SW 1271 (cell line): ENCODE measurements around the gene SPINT1.
A peak's percentile ranks its signal among the peaks of the same experiment; 100 is the strongest.

Experiments
- DNase-seq, 2 experiments: peaks; one replicate each; lab custom pipeline; 2025; lab: John Stamatoyannopoulos, UW

Gene SPINT1

GRCh38 chr15:40843885-40844695 lies at the start of gene SPINT1:
SPINT1 (plus strand) TSS chr15:40844048; CDS start chr15:40844555, 507 bp downstream.
- DNase-seq, result no peak

GRCh38 chr15:40796041-40796440 lies 47.8 kb upstream of the SPINT1 start:
- no peak for DNase-seq

GRCh38 chr15:40796512-40796911 lies 47.3 kb upstream of the SPINT1 start:
- no peak for DNase-seq

DNA sequence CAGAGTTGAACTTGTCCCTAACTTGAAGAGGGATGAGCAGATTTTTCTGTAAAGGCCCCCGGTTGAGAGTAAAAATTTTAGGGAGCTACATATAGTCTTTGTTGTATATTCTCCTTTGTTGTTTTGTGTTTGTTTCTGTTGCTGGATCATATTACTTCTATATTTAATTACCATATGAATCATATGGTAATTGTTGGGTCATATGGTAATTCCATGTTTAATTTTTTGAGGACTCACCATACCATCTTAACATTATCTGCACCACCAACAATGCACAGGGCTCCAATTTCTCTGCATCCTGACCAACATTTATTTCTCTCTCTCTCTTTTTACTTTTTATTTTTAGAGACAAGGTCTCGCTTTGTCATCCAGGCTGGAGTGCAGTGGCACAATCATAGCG lies 44.3 kb upstream of the SPINT1 start:
- no peak for DNase-seq

DNA sequence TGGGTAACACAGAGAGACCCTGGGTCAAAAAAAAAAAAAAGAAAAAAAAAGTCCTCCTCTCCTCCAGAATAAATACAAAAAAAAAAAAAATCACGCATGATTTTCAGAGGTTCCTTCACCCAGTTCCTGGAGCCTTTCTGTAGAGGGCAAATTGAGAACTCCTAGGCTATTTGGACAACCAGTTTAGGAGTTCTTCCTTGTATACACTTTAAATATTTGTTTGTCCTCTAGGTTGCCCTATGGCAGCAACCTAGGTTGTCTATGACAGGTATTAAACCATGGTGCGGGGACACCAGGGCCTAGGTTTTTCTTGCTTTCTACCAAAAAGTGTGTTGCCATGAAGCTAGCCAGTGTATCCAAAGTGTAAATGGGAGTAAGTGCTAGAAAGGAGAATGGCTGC lies 40.8 kb upstream of the SPINT1 start:
- DNase-seq, result no peak

- no peak for DNase-seq
Observed at GRCh38 chr15:40803688-40804087, 40.2 kb upstream of the SPINT1 start.

DNA sequence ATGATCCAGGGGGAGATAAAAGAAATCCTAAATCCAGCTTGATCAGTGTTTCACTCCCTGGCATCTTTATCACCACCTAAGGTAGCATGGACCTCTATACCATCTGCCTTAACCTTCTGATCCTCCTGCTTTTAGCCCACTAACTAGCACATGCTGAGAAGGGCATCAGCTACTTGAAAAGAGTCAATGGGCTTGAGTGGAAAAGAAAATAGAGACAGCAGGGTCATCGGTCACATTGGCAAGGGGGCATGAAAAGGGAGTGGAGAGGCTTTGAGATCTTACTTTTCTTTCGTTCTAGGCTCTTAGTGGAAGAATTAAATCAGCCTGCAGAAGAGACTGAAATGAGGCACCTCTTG lies 37.2 kb upstream of the SPINT1 start:
- no peak for DNase-seq

DNA sequence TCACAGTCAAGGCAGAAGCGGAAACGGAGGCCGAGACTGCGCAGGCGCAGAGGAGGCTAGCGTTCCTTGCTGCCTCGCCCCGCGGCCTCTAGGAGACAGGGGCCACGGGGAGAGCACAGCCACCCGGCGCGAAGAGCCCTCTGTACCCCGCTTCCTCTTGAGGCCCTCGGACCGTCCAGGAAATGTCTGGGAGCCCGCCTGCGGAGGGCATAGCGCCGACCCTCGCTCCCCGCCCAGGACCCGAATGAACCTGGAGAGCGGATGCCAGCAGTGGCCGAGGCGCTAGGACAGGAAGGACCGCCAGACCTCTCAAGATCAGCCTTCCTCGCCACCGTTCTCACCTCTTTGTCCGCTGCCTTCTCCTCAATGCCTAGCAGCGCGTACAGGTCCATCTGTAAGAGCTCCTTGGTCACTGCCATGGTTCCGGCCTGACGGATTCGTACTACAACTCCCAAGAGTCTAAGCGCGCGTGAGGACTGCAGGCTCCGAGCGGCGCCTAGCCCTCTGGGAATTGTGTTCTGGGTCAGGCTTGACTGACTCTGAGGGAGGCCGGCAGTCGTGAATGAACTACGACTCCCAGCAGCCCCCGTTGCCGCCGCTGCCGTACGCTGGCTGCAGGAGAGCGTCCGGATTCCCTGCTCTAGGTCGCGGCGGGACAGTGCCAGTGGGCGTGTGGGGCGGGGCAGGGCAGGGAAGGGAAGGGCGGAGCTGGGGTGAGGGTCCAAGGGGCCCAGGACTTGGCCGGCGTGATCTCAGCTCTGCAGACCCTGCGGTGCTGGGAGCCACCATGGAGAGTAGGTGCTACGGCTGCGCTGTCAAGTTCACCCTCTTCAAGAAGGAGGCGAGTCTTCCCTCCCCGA lies 36.6 kb upstream of the SPINT1 start, which contains the start of the genes DNAJC17 and ZFYVE19:
TSS of gene DNAJC17 (minus strand) at position 446 of the 860 bp plus-strand sequence. CDS start at position 419, 27 bp downstream.
TSS of gene ZFYVE19 (plus strand) at position 62 of the 860 bp plus-strand sequence. CDS start at position 563, 501 bp downstream.
- peak; percentile 86 to 91 for DNase-seq

DNA sequence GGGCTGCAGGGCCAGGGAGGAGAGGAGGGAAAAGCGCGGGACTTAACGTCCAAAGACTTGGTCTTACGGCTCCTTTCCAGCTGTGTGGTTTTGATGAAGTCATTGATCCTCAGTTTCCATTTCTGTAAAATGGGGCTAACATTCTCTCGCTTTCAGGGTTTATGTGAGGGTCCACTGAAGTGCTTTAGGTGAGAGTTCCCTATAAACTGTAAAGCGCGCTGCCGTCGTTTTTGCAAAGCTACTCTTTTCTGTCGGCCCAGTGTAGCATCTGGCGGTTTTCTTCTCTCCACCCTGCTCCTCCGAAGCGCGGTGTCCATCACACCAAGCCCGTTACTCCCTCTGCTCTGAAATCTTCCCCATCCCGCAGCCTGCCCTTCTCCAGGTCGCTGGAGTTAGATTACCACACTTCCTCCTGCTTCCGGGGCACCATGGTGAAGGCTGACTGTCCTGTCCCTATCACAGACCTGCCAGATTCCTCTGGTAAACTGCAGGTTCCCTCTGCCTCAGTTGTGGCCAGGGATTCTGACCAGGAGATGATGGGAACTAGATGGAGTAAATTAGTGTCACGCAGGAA lies 35.9 kb upstream of the SPINT1 start:
- DNase-seq, result no peak

DNA sequence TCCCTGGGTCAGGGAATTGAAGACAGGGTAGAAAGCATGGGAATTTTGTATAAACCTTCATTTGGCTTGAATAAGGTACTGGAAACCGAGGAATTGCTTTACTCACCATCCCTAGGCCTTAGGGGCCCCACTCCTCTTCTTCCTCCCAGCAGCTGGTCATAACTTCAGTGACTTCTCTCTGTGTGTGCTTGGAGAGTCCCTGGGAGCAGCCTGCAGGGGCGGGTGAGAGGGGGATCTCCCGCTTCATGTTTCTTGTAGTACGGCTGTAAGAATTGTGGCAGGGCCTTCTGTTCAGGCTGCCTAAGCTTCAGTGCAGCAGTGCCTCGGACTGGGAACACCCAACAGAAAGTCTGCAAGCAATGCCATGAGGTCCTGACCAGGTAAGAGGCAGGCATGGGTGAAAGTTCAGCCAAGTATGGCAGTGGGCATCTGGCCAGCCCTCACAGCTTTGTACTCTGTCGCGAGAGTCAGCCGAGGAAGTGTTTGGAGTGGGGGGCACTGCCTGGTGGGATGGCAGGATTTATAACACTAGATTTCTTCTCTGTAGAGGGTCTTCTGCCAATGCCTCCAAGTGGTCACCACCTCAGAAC lies 34.9 kb upstream of the SPINT1 start:
- DNase-seq, result no peak

DNA sequence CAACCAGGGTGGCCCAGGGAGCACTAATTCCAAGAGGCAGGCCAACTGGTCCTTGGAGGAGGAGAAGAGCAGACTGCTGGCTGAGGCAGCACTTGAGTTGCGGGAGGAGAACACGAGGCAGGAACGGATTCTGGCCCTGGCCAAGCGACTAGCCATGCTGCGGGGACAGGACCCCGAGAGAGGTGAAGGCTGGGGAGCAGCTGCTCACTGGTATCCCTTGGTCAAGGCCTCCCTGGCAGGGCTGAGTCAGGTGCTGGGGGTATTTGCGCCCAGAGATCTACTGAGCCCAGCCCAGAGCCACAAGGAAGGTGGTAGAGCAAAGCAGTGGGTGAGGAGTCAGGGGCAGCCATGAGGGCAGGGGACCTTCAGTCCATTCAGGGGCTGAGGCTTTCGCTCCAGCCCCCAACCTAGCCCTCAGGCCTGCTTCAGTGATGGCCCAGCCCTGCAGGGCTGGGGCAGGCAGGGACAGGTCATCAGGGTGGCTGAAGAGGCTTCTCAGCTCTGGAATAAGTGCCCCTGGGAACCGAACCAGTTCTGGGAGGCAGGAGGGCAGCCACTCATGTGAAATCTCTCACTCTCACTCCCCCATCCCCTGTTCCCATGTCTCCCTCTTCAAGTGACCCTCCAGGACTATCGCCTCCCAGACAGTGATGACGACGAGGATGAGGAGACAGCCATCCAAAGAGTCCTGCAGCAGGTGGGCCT lies 31.0 kb upstream of the SPINT1 start:
- no peak for DNase-seq

GRCh38 chr15:40815042-40815698 lies 28.7 kb upstream of the SPINT1 start:
- DNase-seq, result no peak

DNA sequence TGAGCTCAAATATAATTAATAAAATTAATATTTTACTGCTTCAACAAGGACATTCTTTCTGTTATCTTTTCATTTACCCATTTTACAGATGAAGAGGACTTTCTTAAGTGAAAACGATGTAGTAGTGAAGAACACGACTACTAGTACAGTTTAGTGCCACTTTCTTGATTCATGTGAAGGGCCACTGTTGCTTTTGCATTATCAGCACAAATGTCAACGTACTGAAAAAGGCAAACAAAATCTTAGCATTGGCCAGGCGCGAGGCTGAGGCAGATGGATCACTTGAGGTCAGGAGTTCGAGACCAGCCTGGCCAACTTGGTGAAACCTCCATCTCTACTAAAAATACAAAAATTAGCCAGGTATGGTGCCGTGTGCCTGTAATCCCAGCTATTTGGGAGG lies 24.8 kb upstream of the SPINT1 start:
- no peak for DNase-seq

DNA sequence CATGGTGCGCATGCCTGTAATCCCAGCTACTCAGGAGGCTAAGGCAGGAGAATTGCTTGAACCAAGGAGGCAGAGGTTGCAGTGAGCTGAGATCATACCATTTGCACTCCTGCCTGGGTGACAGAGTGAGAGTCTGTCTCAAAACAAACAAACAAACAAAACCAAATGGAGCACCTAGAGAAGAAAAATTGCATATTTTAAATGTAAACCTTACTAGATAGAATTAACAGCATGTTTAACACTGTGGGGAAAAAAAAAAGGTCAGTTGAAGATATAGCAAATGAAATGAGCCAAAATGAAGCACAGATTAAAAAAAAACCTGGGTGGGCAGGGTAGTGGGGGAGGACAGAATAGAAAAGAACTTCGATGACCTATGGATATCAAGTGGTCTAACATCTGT lies 22.7 kb upstream of the SPINT1 start:
- no peak for DNase-seq

DNA sequence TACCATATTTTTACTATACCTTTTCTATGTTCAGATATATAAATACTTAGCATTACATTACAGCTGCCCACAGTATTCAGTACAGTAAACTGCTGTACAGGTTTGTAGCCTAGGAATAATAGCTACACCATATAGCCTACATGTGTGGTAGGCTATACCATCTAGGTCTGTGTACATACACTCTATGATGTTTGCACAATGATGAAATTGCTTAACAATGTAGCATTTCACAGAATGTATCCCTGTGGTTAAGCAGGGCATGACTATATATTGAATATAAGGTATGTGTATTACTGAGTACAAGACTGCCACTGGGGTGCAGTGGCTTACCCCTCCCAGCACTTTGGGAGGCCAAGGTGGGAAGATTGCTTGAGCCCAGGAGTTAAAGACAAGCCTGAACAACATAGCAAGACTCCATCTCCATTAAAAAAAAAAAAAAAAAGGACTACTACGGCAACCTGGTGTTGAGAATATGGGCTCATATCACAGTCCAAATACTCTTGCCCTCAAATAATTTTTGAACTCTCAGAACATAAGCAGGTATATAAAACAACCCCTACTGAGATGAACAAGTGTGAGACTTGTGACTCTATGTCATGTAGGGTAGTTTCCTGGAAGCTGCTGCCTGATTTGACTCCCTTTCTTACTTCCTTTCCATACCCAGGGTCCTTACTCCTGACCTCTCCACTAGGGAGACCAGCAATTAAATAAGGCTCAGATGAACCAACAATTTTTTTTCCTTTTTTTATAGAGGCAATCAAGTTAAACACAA lies 20.1 kb upstream of the SPINT1 start:
- no peak for DNase-seq

GRCh38 chr15:40825661-40826422 lies 18.0 kb upstream of the SPINT1 start:
- no peak for DNase-seq

DNA sequence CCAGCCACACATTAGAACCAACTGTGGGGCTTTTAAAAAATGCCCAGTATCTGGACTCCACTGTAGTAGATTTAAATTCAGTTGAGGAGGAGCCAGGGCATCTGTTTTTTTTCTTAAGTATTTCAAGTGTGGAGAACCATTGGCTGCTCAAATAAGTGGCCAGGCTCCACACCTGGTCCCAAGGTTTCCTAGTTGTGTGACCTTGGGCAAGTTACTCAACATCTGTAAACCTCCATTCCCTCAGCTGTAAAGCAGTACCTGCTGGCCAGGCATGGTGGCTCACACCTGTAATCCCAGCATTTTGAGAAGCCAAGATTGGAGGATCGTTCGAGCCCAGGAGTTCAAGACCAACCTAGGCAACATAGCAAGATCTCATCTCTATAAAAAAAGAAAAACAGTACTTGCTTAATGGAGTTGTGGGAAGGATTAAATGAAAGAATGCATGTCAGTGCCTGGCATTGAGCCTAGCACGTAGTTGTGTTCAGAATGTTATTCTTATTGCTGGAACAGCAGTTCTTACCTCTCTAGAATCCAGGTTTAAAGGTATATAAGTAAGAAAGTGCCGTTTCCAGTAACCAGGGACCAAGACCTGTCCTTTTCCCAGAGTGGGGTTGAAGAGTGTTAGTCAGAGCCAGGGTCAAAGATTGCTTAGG lies 17.3 kb upstream of the SPINT1 start:
- DNase-seq, result no peak

DNA sequence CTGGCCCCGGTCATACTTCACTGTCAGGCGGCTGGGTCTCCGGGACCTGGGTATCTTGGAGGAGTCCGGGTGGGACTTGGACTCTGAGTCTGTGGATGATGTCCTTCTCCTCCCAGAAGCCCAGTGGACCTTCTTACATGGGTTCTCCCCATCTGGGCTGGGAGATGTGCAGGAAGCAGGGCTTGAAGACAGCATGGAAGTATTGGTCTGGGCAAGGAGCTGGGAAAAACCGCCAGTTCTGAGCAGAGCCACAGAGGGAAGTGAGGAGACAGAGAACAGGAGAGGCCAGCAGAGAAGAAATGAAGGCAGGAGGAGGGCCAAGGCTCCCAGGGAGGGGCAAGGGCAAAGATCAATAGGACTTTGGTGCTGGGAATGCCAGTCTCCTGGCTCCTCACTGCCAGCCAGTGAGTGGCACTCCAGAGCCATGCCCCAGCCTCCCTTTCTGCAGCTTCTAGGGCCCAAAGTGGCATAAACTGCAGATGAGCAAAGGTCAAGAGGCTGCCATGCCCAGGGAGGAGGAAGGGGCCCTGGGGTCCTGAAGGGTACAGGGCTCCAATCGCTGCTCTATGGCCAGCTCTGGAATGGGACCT lies 15.3 kb upstream of the SPINT1 start, which contains the start of gene PPP1R14D:
TSS of gene PPP1R14D (minus strand) at position 262 of the 590 bp plus-strand sequence. CDS start at position 195, 67 bp downstream.
- no peak for DNase-seq
